COR-L47 (cell line): ENCODE results near the gene MRPL4.

Experiments
- DNase-seq: peaks from one replicate; lab custom pipeline; 2025; lab: John Stamatoyannopoulos, UW

MRPL4 gene

DNA sequence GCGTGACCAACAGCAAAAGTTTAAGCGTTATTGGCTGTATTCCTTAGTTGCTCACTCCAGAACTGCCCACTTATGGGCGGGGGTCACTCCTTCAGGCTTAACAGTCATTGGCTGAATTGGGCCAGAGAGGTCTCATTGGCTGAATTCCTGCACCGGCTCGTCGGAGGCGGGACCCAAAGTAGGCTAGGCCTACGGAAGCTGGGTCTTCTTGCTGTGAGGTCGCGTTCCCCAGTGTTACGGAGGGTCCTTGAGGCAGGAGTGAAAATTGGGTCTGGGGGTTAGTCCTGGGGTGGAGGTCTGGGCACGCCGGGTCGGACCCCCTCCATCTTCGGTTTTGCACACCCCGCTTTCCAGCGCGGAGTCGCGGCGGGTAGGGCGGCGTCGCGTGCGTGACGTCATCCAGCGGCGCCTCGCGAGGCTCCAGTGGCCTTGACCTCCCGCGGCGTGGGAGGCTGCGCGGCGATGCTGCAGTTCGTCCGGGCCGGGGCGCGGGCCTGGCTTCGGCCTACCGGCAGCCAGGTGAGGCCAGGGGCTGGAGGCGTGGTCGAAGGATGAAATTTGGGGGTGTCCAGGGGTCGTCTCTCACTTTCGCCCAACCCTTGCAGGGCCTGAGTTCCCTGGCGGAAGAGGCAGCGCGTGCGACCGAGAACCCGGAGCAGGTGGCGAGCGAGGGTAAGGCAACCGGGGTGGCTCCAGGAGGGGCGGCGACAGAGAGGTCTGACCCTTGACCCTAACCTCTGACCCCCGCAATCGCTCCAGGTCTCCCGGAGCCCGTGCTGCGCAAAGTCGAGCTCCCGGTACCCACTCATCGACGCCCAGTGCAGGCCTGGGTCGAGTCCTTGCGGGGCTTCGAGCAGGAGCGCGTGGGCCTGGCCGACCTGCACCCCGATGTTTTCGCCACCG lies at the start of gene MRPL4:
Gene MRPL4 (plus strand): TSS at position 423 of the 903 bp plus-strand sequence. CDS start 40 bp downstream, at position 463.
- DNase-seq, result peak; percentile 98

DNA sequence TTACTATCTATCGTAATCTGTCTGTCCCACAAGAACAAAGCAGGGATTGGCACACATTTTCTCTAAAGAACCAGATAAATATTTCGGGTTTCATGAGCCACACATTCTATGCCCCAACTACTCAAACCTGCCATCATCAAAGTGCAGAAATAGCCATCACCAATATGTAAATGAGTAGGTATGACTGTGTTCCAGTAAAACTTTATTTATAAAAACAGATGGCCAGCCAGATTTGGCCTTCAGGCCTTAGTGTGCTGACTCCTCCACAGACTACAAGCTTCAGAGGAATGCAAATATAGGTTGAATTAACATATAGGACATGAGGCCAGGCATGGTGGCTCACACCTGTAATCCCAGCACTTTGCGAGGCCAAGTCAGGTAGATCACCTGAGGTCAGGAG lies 48.3 kb upstream of the MRPL4 start:
- no peak for DNase-seq

DNA sequence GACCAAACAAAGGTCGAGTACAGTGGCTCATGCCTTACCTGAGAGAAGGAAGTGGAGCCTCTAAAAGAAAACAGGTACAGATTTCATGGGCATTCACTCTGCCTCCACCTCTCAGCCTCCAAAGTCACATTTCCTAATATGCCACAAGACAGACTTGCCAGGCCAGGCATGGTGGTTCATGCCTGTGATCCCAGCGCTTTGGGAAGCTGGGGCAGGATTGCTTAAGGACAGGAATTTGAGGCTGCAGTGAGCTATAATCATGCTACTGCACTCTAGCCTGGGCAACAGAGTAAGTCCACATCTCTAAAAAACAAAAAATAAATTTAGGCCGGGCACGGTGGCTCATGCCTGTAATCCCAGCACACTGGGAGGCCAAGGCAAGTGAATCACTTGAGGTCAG lies 46.4 kb upstream of the MRPL4 start:
- no peak for DNase-seq

- DNase-seq, result no peak
Observed at GRCh38 chr19:10206226-10206885, 45.7 kb upstream of the MRPL4 start.

- DNase-seq, result no peak
Observed at GRCh38 chr19:10207026-10207425, 45.0 kb upstream of the MRPL4 start.

- DNase-seq, result no peak
Observed at GRCh38 chr19:10209315-10209714, 42.7 kb upstream of the MRPL4 start.

GRCh38 chr19:10211061-10211460 lies 41.0 kb upstream of the MRPL4 start:
- no peak for DNase-seq

DNA sequence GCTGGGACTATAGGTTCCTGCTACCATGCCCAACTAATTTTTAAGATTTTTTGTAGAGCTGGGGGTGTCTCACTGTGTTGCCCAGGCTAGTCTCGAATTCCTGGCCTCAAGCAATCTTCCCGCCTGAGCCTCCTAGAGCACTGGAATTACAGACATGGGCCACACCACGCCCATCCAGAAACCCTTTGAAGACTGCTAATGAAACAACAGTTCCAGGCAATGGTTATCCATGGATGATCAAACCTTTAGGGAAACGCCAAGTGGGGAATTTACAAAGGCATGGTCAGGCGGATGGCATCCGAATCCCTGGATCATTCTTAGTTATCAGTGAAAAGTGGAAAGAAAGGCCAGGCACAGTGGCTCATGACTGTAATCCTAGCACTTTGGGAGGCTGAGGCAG lies 40.3 kb upstream of the MRPL4 start:
- DNase-seq, result no peak

- no peak for DNase-seq
Observed at GRCh38 chr19:10214784-10215183, 37.2 kb upstream of the MRPL4 start.

GRCh38 chr19:10217085-10217484 lies 34.9 kb upstream of the MRPL4 start:
- DNase-seq, result no peak

DNA sequence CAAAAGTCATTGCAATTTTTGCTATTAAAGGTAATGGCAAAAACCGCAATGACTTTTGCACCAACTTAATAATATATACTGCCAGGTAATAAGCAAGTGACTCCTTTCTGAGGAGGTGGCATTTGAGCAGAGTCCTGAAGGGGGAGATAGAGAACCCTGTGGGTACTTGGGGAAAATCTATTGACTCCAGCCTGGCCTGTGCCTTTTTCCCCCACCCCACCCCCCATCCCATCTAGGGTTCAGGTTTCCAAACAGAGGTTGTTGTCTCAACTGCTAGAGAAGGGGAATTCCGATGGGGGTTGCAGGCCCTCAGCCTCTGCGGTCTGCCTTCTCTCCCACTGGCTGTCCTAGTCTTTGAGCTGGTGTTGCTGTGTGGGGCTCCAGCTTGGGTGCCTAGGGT lies 32.3 kb upstream of the MRPL4 start:
- peak; percentile 4 for DNase-seq

- DNase-seq, result no peak
Observed at GRCh38 chr19:10220695-10221094, 31.3 kb upstream of the MRPL4 start.

- DNase-seq, result no peak
Observed at GRCh38 chr19:10222201-10222890, 29.7 kb upstream of the MRPL4 start.

DNA sequence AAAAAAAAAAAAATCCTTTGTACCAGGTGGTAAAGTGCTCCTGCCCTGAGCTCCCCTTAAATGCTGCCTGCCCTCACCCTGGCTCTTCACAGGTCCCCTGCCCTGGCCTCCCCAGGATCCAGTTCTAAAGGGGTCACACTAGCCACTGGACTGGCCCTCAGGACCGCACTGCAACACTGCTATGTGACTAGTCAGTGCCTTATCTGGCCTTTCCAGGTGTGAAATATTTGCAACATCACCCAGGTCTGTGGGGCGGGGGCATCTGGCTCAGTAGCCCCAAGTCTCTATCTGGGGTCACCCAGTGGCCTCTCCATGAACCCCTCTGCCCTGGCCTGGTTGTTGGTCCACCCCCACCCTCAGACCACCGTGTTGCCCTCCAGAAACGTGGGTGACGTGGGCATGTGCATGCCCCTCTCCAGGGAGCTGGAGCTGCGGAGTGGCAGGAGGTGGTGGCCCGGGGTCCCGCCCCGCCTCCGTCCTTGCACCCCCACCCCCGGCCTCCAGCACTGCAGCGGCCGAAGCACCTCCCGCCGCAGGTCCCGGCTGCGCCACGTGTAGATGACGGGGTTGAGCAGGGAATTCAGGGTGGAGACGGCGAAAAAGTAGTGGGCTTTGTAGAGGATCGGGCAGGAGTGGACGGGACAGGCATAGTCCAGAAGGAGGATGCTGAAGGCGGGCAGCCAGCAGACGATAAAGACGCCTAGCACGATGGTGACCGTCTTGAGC lies 28.4 kb upstream of the MRPL4 start:
- no peak for DNase-seq

- no peak for DNase-seq
Observed at GRCh38 chr19:10224337-10224736, 27.7 kb upstream of the MRPL4 start.

- DNase-seq, result no peak
Observed at GRCh38 chr19:10226021-10226375, 26.0 kb upstream of the MRPL4 start.

DNA sequence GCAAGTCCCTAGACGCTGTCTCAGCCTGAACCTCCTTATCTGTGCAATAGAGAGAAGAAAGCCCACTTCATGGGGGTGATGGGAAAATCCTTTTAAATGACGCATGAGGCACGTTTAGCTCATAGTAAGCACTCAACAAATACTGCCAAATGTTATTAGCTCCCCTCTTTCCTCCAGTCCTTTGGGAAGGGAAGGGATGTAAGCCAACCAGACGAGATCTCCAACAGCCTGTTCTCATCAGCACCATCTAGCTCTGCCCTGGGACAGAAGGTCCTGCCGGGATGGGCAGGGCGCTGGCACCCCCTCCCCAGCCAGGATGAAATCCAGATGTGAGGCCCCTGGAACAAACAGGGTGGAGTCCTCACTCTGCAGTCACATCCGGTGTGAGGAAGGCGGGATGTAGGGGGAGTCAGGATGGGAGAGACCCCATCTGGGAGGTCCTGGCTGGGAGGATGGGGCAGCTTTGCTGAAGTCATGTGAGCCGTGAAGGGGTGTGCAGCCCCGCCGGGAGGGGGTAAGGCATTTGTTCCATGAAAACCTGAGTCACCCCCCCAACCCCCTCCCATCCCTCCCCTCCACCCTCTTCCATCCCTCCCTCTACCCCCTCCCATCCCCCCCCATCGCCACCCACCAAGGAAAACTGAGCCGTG lies 25.5 kb upstream of the MRPL4 start:
- no peak for DNase-seq

DNA sequence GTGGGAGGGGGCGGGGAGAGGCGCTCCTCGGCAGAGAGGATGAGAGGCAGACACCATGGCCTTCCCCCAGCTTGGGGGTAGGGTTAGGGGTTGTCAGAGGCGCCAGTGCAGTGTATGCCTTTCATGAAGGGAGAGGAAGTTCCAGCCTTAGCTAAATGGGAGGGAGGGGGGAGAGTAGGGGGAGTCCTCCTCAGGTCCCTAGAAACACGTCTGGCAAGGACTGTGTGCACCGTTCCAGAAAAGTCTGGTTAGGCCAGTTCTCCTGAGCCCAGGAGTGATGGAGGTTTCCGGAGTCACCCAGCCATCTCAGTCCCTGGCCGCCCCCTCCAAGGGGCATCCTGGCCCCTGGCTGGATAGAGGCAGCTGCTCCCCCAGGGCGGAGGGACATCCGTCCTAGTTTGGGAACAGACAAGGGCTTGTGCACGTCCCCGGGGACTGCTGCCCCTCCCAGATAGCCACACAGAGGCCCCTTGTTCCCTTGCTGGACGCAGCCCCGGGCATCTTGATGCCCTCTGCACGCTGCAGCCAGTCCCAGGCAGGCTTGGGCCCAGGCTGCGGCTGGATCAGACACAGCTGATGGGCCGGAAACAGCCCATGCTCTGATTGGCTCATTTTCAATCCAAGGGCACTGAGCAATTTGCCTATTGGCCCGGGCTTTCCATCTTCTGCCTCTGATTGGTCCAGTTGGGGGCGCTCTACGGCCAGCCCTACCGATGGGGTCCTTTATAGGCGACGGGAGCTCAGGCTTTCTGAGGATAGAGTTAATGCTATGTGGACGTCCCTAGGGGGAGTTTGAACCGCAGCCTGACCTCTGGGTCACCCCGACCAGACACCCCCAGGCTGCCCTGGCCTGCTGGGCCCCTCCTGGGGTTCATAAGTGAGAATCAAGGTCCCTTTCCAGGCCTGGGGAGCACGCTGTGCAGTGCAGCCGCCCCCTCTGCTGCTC lies 24.7 kb upstream of the MRPL4 start:
- DNase-seq, result no peak

- no peak for DNase-seq
Observed at GRCh38 chr19:10228393-10228792, 23.6 kb upstream of the MRPL4 start.

- peak; percentile 22 for DNase-seq
Observed at GRCh38 chr19:10228920-10229319, 23.1 kb upstream of the MRPL4 start.
